Medulla oblongata (tissue), 1 donor: Measurements from ENCODE around the gene ATP10A.
"Not testable (repeated sequence)": the region's sequence is repeated elsewhere in the genome, so short reads cannot be mapped to it uniquely, and the experiment has no call there.

ENCODE experiments used
- DNase-seq: peaks from one replicate; pipeline ENCODE4 v3.0.0-alpha.2; 2015; ENCODE audit errors: extremely low spot score

The ATP10A gene

GRCh38 chr15:25884370-25884769, 21.2 kb upstream of the ATP10A start:
- DNase-seq, result no peak

- no peak for DNase-seq
Observed at GRCh38 chr15:25883463-25884259, 20.5 kb upstream of the ATP10A start.

GRCh38 chr15:25882466-25882865, 19.3 kb upstream of the ATP10A start:
- no peak for DNase-seq

- not testable (repeated sequence) for DNase-seq
Observed at GRCh38 chr15:25880877-25881276, 17.8 kb upstream of the ATP10A start.

GRCh38 chr15:25880411-25880810, 17.3 kb upstream of the ATP10A start:
- DNase-seq, result no peak

- DNase-seq, result no peak
Observed at GRCh38 chr15:25879438-25879837, 16.3 kb upstream of the ATP10A start.

- no peak for DNase-seq
Observed at GRCh38 chr15:25877681-25878080, 14.6 kb upstream of the ATP10A start.

- no peak for DNase-seq
Observed at GRCh38 chr15:25876231-25877140, 13.4 kb upstream of the ATP10A start.

GRCh38 chr15:25875566-25875965, 12.4 kb upstream of the ATP10A start:
- no peak for DNase-seq

- DNase-seq, result no peak
Observed at GRCh38 chr15:25874379-25874778, 11.3 kb upstream of the ATP10A start.

- DNase-seq, result no peak
Observed at GRCh38 chr15:25871403-25871802, 8.3 kb upstream of the ATP10A start.

- DNase-seq, result no peak
Observed at GRCh38 chr15:25870938-25871337, 7.8 kb upstream of the ATP10A start.

GRCh38 chr15:25869701-25870100, 6.6 kb upstream of the ATP10A start:
- DNase-seq, result no peak

- DNase-seq, result no peak
Observed at GRCh38 chr15:25866874-25867273, 3.7 kb upstream of the ATP10A start.

GRCh38 chr15:25866251-25866650, 3.1 kb upstream of the ATP10A start:
- DNase-seq, result no peak

- no peak for DNase-seq
Observed at GRCh38 chr15:25864966-25865365, 1.8 kb upstream of the ATP10A start.

GRCh38 chr15:25863968-25864580, 947 bp upstream of the ATP10A start:
- no peak for DNase-seq

GRCh38 chr15:25862472-25863110, 536 bp downstream of the ATP10A start:
- DNase-seq, result no peak

- no peak for DNase-seq
Observed at GRCh38 chr15:25862071-25862471, 1.1 kb downstream of the ATP10A start.

GRCh38 chr15:25860885-25861866, 2.0 kb downstream of the ATP10A start:
- DNase-seq, result no peak
